ENCODE measurements around the gene A1CF. TPM values are rescaled to one million over a fixed set of nuclear protein-coding genes. Genes with fewer than 3 reads are reported as not detected.

Gene A1CF
- total and polyA plus RNA-seq, 2 experiments from 2014 or later, result 25.4 to 47.6 TPM

DNA sequence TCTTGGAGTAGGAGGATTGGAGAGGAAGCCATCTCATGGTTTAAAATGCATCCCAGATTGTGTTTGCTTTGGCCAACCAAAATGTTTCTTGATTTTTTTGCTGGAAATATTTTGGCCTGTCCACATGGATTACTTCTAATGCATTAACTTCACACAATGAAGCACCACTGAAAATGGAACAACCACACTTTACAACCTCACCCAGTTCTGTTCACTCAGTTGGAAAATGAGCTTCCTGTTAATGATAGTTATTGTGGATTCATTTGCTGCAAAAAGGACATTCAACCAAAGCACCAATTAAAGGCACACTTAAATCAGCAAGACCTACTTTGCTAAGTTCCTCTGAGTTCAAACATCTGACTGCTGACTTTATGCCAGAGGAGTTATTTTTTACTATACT is 11.3 kb upstream of the A1CF start:
- DNase-seq (ENCODE audit: low spot score), result no peak
- Histone ChIP-seq H3K27me3 (no peaks in the 10 kb centered on the region), H3K9me2 (replicated peaks; ENCODE audit: insufficient read depth) (no peaks in the 10 kb centered on the region), H2AFZ (no peak overlapping the region), H4K20me1 (ENCODE audit: insufficient read depth, poor library complexity, severe bottlenecking) (no peaks in the 10 kb centered on the region), H3K4me3 (no peak overlapping the region), H3K4me1 (ENCODE audit: insufficient read depth) (no peaks in the 10 kb centered on the region), H3K27ac (no peak overlapping the region), H3K36me3 (replicated peaks; ENCODE audit: insufficient read depth, low read depth) (no peaks in the 10 kb centered on the region), H3K4me2 (no peak overlapping the region), H3K79me2 (no peaks in the 10 kb centered on the region), H3K9me3 (ENCODE audit: low read depth) (no peaks in the 10 kb centered on the region)
- TF ChIP-seq EZH2 (IDR thresholded peaks at IDR 0.05; ENCODE audit: borderline replicate concordance), result no peak
- TF ChIP-seq EZH2phosphoT487 (IDR thresholded peaks at IDR 0.05; ENCODE audit: low read depth, severe bottlenecking, unreplicated experiment), result no peak
- TF ChIP-seq, protein P1, sequence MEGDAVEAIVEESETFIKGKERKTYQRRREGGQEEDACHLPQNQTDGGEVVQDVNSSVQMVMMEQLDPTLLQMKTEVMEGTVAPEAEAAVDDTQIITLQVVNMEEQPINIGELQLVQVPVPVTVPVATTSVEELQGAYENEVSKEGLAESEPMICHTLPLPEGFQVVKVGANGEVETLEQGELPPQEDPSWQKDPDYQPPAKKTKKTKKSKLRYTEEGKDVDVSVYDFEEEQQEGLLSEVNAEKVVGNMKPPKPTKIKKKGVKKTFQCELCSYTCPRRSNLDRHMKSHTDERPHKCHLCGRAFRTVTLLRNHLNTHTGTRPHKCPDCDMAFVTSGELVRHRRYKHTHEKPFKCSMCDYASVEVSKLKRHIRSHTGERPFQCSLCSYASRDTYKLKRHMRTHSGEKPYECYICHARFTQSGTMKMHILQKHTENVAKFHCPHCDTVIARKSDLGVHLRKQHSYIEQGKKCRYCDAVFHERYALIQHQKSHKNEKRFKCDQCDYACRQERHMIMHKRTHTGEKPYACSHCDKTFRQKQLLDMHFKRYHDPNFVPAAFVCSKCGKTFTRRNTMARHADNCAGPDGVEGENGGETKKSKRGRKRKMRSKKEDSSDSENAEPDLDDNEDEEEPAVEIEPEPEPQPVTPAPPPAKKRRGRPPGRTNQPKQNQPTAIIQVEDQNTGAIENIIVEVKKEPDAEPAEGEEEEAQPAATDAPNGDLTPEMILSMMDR (IDR thresholded peaks at IDR 0.05; ENCODE audit: poor library complexity), result no peak

DNA sequence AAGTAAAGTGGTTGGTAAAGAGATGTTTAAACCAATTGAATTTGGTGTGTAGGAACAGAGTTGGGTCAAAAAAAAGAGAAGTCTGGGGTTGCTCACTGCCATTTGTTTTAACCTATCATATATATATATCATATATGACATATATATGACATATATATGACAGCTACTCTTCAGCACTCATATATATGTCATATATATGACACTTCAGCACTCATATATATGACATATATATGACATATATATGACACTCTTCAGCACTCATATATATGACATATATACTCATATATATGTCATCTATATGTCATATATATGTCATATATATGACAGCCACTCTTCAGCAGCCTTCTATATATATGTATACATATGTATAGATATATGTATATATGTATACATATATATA is 8.9 kb upstream of the A1CF start:
- H2AFZ ChIP-seq, result no peak overlapping the region
- H3K27ac ChIP-seq, result no peak overlapping the region
- no peaks in the 10 kb centered on the region for H3K27me3 ChIP-seq
- no peaks in the 10 kb centered on the region for H3K9me2 ChIP-seq (replicated peaks; ENCODE audit: insufficient read depth)
- H4K20me1 ChIP-seq (ENCODE audit: insufficient read depth, poor library complexity, severe bottlenecking), result no peaks in the 10 kb centered on the region
- H3K79me2 ChIP-seq, result no peaks in the 10 kb centered on the region
- TF ChIP-seq EZH2 (IDR thresholded peaks at IDR 0.05; ENCODE audit: borderline replicate concordance) (no peak), EZH2phosphoT487 (IDR thresholded peaks at IDR 0.05; ENCODE audit: low read depth, severe bottlenecking, unreplicated experiment) (no peak)
- TF ChIP-seq, protein P1 (IDR thresholded peaks at IDR 0.05; ENCODE audit: poor library complexity), result no peak
- DNase-seq (ENCODE audit: low spot score), result no peak
- H3K4me3 ChIP-seq, result no peak overlapping the region
- H3K9me3 ChIP-seq (ENCODE audit: low read depth), result no peaks in the 10 kb centered on the region
- no peaks in the 10 kb centered on the region for H3K4me1 ChIP-seq (ENCODE audit: insufficient read depth)
- no peak overlapping the region for H3K4me2 ChIP-seq
- no peaks in the 10 kb centered on the region for H3K36me3 ChIP-seq (replicated peaks; ENCODE audit: insufficient read depth, low read depth)

DNA sequence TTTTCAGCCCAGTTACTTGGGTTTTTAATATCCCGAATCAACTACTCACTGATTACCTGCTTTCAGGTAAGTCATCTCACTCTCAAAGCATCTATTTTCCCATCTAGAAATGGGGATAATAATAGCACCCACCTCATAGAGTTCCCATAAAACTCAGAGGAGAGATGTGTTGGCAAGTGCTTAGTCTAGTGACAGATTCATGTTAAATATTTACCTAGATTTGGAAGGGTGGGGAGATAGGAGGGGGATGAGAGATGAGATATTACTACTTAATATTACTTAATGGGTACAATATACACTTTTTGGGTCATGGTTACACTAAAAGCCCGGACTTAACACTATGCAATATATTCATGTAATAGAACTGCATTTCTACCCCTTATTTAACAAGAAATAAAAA is 7.0 kb upstream of the A1CF start:
- Histone ChIP-seq H3K9me3 (ENCODE audit: low read depth) (no peaks in the 10 kb centered on the region), H3K27me3 (no peaks in the 10 kb centered on the region), H3K36me3 (replicated peaks; ENCODE audit: insufficient read depth, low read depth) (no peaks in the 10 kb centered on the region), H4K20me1 (ENCODE audit: insufficient read depth, poor library complexity, severe bottlenecking) (no peaks in the 10 kb centered on the region), H3K79me2 (no peaks in the 10 kb centered on the region), H3K4me1 (ENCODE audit: insufficient read depth) (no peaks in the 10 kb centered on the region), H3K27ac (no peak overlapping the region), H3K4me3 (no peak overlapping the region), H2AFZ (no peak overlapping the region), H3K9me2 (replicated peaks; ENCODE audit: insufficient read depth) (no peaks in the 10 kb centered on the region), H3K4me2 (no peak overlapping the region)
- TF ChIP-seq EZH2 (IDR thresholded peaks at IDR 0.05; ENCODE audit: borderline replicate concordance), result no peak
- TF ChIP-seq, protein P1 (IDR thresholded peaks at IDR 0.05; ENCODE audit: poor library complexity), result no peak
- TF ChIP-seq EZH2phosphoT487 (IDR thresholded peaks at IDR 0.05; ENCODE audit: low read depth, severe bottlenecking, unreplicated experiment), result no peak
- 82% methylated on average over 2 of the region's 2 CpGs for WGBS (ENCODE audit: low lambda C conversion rate, missing lambda C conversion rate)
- DNase-seq (ENCODE audit: low spot score), result no peak

DNA sequence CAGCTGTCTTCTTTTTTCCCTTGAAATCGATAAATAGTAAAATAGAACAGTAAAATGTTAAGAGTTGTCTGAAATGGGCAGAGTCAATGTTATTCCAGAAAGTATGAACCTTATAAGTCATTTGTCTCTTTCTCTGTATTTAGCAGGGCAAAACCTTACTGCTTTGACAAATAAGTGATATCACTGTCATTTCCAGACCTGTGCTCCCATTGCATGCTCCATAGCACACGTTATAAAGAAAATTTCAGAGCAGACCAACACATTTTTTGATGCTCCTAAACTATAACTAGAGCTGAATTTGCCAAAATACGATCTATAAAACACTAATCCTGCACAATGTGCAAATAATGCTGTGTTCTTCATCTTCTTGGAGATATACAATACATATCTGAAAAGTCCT is 1.1 kb downstream of the A1CF start:
- Histone ChIP-seq H4K20me1 (ENCODE audit: insufficient read depth, poor library complexity, severe bottlenecking) (no peaks in the 10 kb centered on the region), H3K79me2 (peaks cover 34% of the 10 kb centered on the region), H3K4me2 (peak overlapping the region; percentile 74), H3K36me3 (replicated peaks; ENCODE audit: insufficient read depth, low read depth) (no peaks in the 10 kb centered on the region), H3K27me3 (no peaks in the 10 kb centered on the region), H3K9me3 (ENCODE audit: low read depth) (no peaks in the 10 kb centered on the region), H3K4me1 (ENCODE audit: insufficient read depth) (peaks cover 7% of the 10 kb centered on the region), H3K4me3 (peak overlapping the region; percentile 44), H3K9me2 (replicated peaks; ENCODE audit: insufficient read depth) (no peaks in the 10 kb centered on the region), H2AFZ (no peak overlapping the region), H3K27ac (peak overlapping the region; percentile 87)
- DNase-seq (ENCODE audit: low spot score), result no peak
- 56% methylated on average over 3 of the region's 3 CpGs for WGBS (ENCODE audit: low lambda C conversion rate, missing lambda C conversion rate)
- TF ChIP-seq, protein P1 (IDR thresholded peaks at IDR 0.05; ENCODE audit: poor library complexity), result no peak
- TF ChIP-seq EZH2 (IDR thresholded peaks at IDR 0.05; ENCODE audit: borderline replicate concordance) (no peak), EZH2phosphoT487 (IDR thresholded peaks at IDR 0.05; ENCODE audit: low read depth, severe bottlenecking, unreplicated experiment) (no peak)

All from hepatocyte (in vitro differentiated cells).